ENCODE results near the gene GAB2. TPM values are rescaled to one million over a fixed set of nuclear protein-coding genes. Genes with fewer than 3 reads are reported as not detected.

The GAB2 gene
- total and polyA plus RNA-seq, 2 experiments from 2014 or later = 4.9 to 10.2 TPM

DNA sequence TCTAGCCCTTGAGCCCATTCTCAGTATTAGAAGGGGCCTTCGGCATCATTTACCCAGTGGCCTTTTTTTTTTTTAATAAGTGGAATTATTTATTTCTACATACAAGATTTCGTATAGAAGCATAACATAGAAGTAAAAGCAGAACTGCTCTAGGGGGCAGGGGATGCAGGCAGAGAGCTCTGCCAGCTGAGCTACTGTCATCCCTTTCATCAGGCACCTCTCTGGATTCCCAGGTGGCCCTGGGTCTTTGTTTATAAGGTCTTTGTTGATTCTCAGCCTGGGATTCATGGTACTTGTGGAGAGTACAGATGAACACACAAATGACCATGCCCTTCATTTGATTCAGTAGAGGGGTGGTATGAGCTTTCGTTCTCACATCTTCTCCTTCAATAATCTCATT lies 66.4 kb downstream of the GAB2 start:
- Histone ChIP-seq H4K20me1 (ENCODE audit: insufficient read depth, poor library complexity, severe bottlenecking) (no peaks in the 10 kb centered on the region), H3K9me2 (replicated peaks; ENCODE audit: insufficient read depth) (no peaks in the 10 kb centered on the region), H3K4me3 (no peak overlapping the region), H3K36me3 (replicated peaks; ENCODE audit: insufficient read depth, low read depth) (no peaks in the 10 kb centered on the region), H3K4me2 (peak overlapping the region; percentile 57), H3K9me3 (ENCODE audit: low read depth) (no peaks in the 10 kb centered on the region), H3K27me3 (no peaks in the 10 kb centered on the region), H3K4me1 (ENCODE audit: insufficient read depth) (peaks cover 32% of the 10 kb centered on the region), H3K79me2 (peaks cover 65% of the 10 kb centered on the region), H3K27ac (peak overlapping the region; percentile 79), H2AFZ (no peak overlapping the region)
- 90% methylated on average over 3 of the region's 3 CpGs for WGBS (ENCODE audit: low lambda C conversion rate, missing lambda C conversion rate)
- DNase-seq (ENCODE audit: low spot score) = no peak
- TF ChIP-seq EZH2phosphoT487 (IDR thresholded peaks at IDR 0.05; ENCODE audit: low read depth, severe bottlenecking, unreplicated experiment) = no peak
- TF ChIP-seq, protein P1, sequence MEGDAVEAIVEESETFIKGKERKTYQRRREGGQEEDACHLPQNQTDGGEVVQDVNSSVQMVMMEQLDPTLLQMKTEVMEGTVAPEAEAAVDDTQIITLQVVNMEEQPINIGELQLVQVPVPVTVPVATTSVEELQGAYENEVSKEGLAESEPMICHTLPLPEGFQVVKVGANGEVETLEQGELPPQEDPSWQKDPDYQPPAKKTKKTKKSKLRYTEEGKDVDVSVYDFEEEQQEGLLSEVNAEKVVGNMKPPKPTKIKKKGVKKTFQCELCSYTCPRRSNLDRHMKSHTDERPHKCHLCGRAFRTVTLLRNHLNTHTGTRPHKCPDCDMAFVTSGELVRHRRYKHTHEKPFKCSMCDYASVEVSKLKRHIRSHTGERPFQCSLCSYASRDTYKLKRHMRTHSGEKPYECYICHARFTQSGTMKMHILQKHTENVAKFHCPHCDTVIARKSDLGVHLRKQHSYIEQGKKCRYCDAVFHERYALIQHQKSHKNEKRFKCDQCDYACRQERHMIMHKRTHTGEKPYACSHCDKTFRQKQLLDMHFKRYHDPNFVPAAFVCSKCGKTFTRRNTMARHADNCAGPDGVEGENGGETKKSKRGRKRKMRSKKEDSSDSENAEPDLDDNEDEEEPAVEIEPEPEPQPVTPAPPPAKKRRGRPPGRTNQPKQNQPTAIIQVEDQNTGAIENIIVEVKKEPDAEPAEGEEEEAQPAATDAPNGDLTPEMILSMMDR (IDR thresholded peaks at IDR 0.05; ENCODE audit: poor library complexity) = no peak
- no peak for TF ChIP-seq EZH2 (IDR thresholded peaks at IDR 0.05; ENCODE audit: borderline replicate concordance)

DNA sequence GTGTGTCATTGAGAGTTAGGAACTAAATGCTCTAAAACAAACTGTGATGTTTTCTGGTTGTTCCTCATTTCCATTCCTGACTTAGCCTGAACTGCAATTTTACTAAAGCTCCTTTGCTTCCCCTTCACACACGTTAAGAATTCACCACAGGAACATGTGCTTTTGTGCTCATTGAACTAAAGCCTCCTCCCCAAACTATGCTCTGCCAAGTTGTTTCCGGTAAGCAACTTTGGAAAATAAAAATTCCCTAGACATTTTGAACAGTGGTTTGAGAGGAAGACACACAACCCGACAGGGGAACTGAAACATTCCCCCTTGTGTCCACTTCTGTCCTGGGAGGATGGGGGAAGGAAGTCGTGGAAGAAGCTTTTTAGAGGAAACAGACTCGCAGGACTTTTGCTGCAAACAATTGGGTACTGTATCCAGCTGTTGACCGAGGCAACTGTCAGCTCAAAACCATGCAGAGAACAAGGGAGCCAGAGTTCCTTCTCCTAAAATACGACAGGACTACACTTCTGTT lies 66.9 kb downstream of the GAB2 start:
- H2AFZ ChIP-seq = no peak overlapping the region
- no peak overlapping the region for H3K4me3 ChIP-seq
- H3K27ac ChIP-seq = peak overlapping the region; percentile 79

DNA sequence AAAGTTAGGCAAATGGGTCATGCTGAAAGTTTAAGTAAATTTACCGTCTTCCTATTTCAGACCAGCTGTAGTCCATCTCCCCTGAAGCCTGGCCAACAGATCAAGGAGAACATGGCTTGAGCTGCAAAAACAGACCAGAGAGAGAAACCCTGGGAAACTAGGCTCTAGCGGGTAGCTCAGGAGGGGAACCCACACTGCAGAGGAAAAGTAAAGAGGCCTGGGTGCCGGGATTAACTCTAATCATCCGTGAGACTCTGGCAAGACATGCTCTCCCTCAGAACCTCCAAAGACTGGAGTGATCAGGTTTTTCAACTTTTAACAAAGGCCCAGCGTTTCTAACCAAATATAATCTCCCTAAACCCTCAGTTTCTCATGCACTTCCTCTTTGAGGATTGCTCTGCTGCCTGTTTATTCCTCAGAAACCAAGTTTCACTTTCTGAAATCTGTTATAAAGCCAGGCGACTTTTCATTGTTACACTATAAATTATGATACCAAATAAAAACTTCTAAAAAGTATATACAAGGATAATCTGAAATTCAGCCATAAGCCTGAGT lies 67.5 kb downstream of the GAB2 start:
- DNase-seq (ENCODE audit: low spot score) = peak; percentile 22
- Histone ChIP-seq H3K9me2 (replicated peaks; ENCODE audit: insufficient read depth) (no peaks in the 10 kb centered on the region), H3K36me3 (replicated peaks; ENCODE audit: insufficient read depth, low read depth) (no peaks in the 10 kb centered on the region), H4K20me1 (ENCODE audit: insufficient read depth, poor library complexity, severe bottlenecking) (no peaks in the 10 kb centered on the region), H3K4me3 (no peak overlapping the region), H3K27ac (peak overlapping the region; percentile 79), H3K4me2 (peak overlapping the region; percentile 57), H3K9me3 (ENCODE audit: low read depth) (no peaks in the 10 kb centered on the region), H2AFZ (no peak overlapping the region), H3K79me2 (peaks cover 65% of the 10 kb centered on the region), H3K4me1 (ENCODE audit: insufficient read depth) (peaks cover 31% of the 10 kb centered on the region), H3K27me3 (no peaks in the 10 kb centered on the region)
- 30% methylated on average over 6 of the region's 6 CpGs for WGBS (ENCODE audit: low lambda C conversion rate, missing lambda C conversion rate)
- TF ChIP-seq EZH2phosphoT487 (IDR thresholded peaks at IDR 0.05; ENCODE audit: low read depth, severe bottlenecking, unreplicated experiment) (no peak), EZH2 (IDR thresholded peaks at IDR 0.05; ENCODE audit: borderline replicate concordance) (no peak)
- TF ChIP-seq, protein P1 (IDR thresholded peaks at IDR 0.05; ENCODE audit: poor library complexity) = no peak

More for the DNA sequence above, 66.9 kb downstream of the GAB2 start:
- H3K9me2 ChIP-seq (replicated peaks; ENCODE audit: insufficient read depth) = no peaks in the 10 kb centered on the region
- DNase-seq (ENCODE audit: low spot score) = no peak
- TF ChIP-seq EZH2phosphoT487 (IDR thresholded peaks at IDR 0.05; ENCODE audit: low read depth, severe bottlenecking, unreplicated experiment) (no peak), EZH2 (IDR thresholded peaks at IDR 0.05; ENCODE audit: borderline replicate concordance) (no peak)
- TF ChIP-seq, protein P1 (IDR thresholded peaks at IDR 0.05; ENCODE audit: poor library complexity) = no peak
- no peaks in the 10 kb centered on the region for H3K36me3 ChIP-seq (replicated peaks; ENCODE audit: insufficient read depth, low read depth)
- H3K4me1 ChIP-seq (ENCODE audit: insufficient read depth) = peaks cover 32% of the 10 kb centered on the region
- no peaks in the 10 kb centered on the region for H4K20me1 ChIP-seq (ENCODE audit: insufficient read depth, poor library complexity, severe bottlenecking)
- WGBS (ENCODE audit: low lambda C conversion rate, missing lambda C conversion rate) = 42% methylated on average over 7 of the region's 7 CpGs
- H3K9me3 ChIP-seq (ENCODE audit: low read depth) = no peaks in the 10 kb centered on the region
- H3K79me2 ChIP-seq = peaks cover 66% of the 10 kb centered on the region
- peak overlapping the region; percentile 57 for H3K4me2 ChIP-seq
- H3K27me3 ChIP-seq = no peaks in the 10 kb centered on the region

Data from hepatocyte (in vitro differentiated cells).